HCT116 (cell line): Measurements from ENCODE around the gene CDH4. TPM values are rescaled to one million over a fixed set of nuclear protein-coding genes. Genes with fewer than 3 reads are reported as not detected.

Experiments
- ATAC-seq: fragments of 200-7000 bp; cut with Tn5 transposase; 2 replicates; pipeline ENCODE4 v1.9.1; 2020; ENCODE audit warnings: mild to moderate bottlenecking, moderate library complexity
- BruUV-seq: library from RNA; stranded (reverse); fragments of 400-500 nt; replicated peaks from 2 replicates; lab custom pipeline; 2021; lab: Mats Ljungman, UMichigan
- CTCF ChIA-PET: fragments of 300-600 bp; sonication (Branson Sonifier 250); formaldehyde crosslinking; loops from one replicate; lab custom pipeline; 2021; ENCODE audit warnings: antibody characterized with exemption; lab: Charles Lee
- POLR2A ChIA-PET: fragments of 300-600, 350-600 bp; sonication (Branson Sonifier 250); formaldehyde crosslinking; loops from one replicate; lab custom pipeline; 2021; ENCODE audit warnings: antibody characterized with exemption; lab: Charles Lee
- RAD21 ChIA-PET, 2 experiments: fragments of 300-600 bp; sonication (Branson Sonifier 250); formaldehyde crosslinking; loops; one replicate each; lab custom pipeline; 2023; ENCODE audit warnings: low total read pairs in 2 of 2; ENCODE audit not compliant: uncharacterized antibody in 2 of 2, unreplicated experiment in 2 of 2, low non-redundant PET in 1 of 2; lab: Charles Lee
- DNase-seq: peaks from one replicate; pipeline ENCODE4 v3.0.0-alpha.2; 2010; ENCODE audit warnings: low read depth, low spot score
- H2AFZ ChIP-seq: fragments of 200-600 bp; shearing (Covaris generic), sonication (generic); 2 replicates; pipeline ENCODE4 v1.6.1; 2017; ENCODE audit warnings: low read depth, mixed run types, mixed read lengths, antibody characterized with exemption, low read length; ENCODE audit not compliant: poor library complexity, severe bottlenecking
- H3K27ac ChIP-seq: 2 replicates; pipeline ENCODE4 v1.5.1; 2012; ENCODE audit warnings: low read depth, low read length
- H3K27me3 ChIP-seq: fragments of 200-600 bp; sonication (generic); 2 replicates; pipeline ENCODE4 v1.6.1; 2016; ENCODE audit warnings: mixed run types, low read length, mixed read lengths; ENCODE audit not compliant: insufficient read depth
- H3K36me3 ChIP-seq, 2 experiments: fragments of 200-500 bp in 1 of 2; fragments of 200-600 bp in 1 of 2; sonication (Bioruptor generic) in 1 of 2; sonication (generic) in 1 of 2; 2 replicates each; pipeline versions ENCODE4 v1.5.1 to v1.6.1; 2014 to 2016; ENCODE audit warnings: low read length in 2 of 2, inconsistent platforms in 1 of 2, mixed read lengths in 1 of 2, mixed run types in 1 of 2; ENCODE audit not compliant: insufficient read depth in 2 of 2, control insufficient read depth in 1 of 2
- H3K4me1 ChIP-seq, 2 experiments: fragments of 200-600 bp in 1 of 2; sonication (generic) in 1 of 2; 2 replicates each; pipeline versions ENCODE4 v1.5.1 to v1.6.1; 2012 to 2017; ENCODE audit warnings: low read length in 2 of 2, inconsistent platforms in 1 of 2, mild to moderate bottlenecking in 1 of 2, mixed read lengths in 1 of 2, mixed run types in 1 of 2, moderate library complexity in 1 of 2; ENCODE audit not compliant: insufficient read depth in 2 of 2, control insufficient read depth in 1 of 2
- H3K4me2 ChIP-seq: fragments of 200-600 bp; sonication (generic); 2 replicates; pipeline ENCODE4 v1.6.1; 2017; ENCODE audit warnings: mixed run types, low read length, mixed read lengths
- H3K4me3 ChIP-seq, 2 experiments: fragments of 200-600 bp in 1 of 2; sonication (generic) in 1 of 2; replicated peaks in 1 of 2; 2 replicates each; pipeline ENCODE4 v1.5.1; 2011 to 2016; ENCODE audit warnings: low read length in 2 of 2, control low read depth in 1 of 2, low read depth in 1 of 2, mild to moderate bottlenecking in 1 of 2, mixed read lengths in 1 of 2, mixed run types in 1 of 2
- H3K79me2 ChIP-seq: fragments of 200-600 bp; sonication (generic); 2 replicates; pipeline ENCODE4 v1.6.1; 2017; ENCODE audit warnings: mild to moderate bottlenecking, mixed run types, low read length, moderate library complexity, mixed read lengths; ENCODE audit not compliant: insufficient read depth
- H3K9ac ChIP-seq: fragments of 200-600 bp; sonication (generic); 2 replicates; pipeline ENCODE4 v1.6.1; 2016; ENCODE audit warnings: low read length, mixed read lengths
- H3K9me2 ChIP-seq: fragments of 200-600 bp; sonication (generic), shearing (Covaris generic); 2 replicates; pipeline ENCODE4 v1.6.1; 2017; ENCODE audit warnings: mixed run types, mild to moderate bottlenecking, moderate library complexity; ENCODE audit not compliant: insufficient read depth
- H3K9me3 ChIP-seq, 2 experiments: fragments of 200-500 bp in 1 of 2; fragments of 200-600 bp in 1 of 2; sonication (Bioruptor generic) in 1 of 2; sonication (generic) in 1 of 2; 2 replicates each; pipeline ENCODE4 v1.6.1; 2014 to 2017; ENCODE audit warnings: low read length in 2 of 2, mixed read lengths in 2 of 2, inconsistent platforms in 1 of 2, low read depth in 1 of 2, mild to moderate bottlenecking in 1 of 2, mixed run types in 1 of 2, moderate library complexity in 1 of 2; ENCODE audit not compliant: control insufficient read depth in 1 of 2, insufficient read depth in 1 of 2
- H4K20me1 ChIP-seq: fragments of 200-600 bp; sonication (generic), shearing (Covaris generic); 2 replicates; pipeline ENCODE4 v1.6.1; 2017; ENCODE audit warnings: mixed run types, mild to moderate bottlenecking, moderate library complexity; ENCODE audit not compliant: insufficient read depth
- CEBPB ChIP-seq: IDR thresholded peaks from 2 replicates; pipeline ENCODE4 v1.6.1; 2012; ENCODE audit warnings: low read depth
- CTCF ChIP-seq, 3 experiments: fragments of 200-600 bp in 1 of 3; sonication (generic) in 1 of 3; IDR thresholded peaks in 2 of 3; conservative IDR thresholded peaks in 1 of 3; 2 replicates each; pipeline ENCODE4 v1.5.1; 2012 to 2017; ENCODE audit warnings: low read depth in 2 of 3, low read length in 2 of 3, antibody characterized with exemption in 1 of 3, borderline replicate concordance in 1 of 3, control low read depth in 1 of 3, mild to moderate bottlenecking in 1 of 3, mixed read lengths in 1 of 3, mixed run types in 1 of 3, moderate library complexity in 1 of 3; ENCODE audit not compliant: insufficient read depth in 1 of 3
- EGR1 ChIP-seq: IDR thresholded peaks from 2 replicates; pipeline ENCODE4 v1.6.1; 2012; ENCODE audit warnings: low read depth
- ELF1 ChIP-seq: IDR thresholded peaks from 2 replicates; pipeline ENCODE4 v1.6.1; 2012; ENCODE audit warnings: low read depth, borderline replicate concordance
- EZH2phosphoT487 ChIP-seq: fragments of 200-600 bp; IDR thresholded peaks from 2 replicates; pipeline ENCODE4 v1.6.1; 2018; ENCODE audit warnings: antibody characterized with exemption, borderline replicate concordance
- FOSL1 ChIP-seq: IDR thresholded peaks from 2 replicates; pipeline ENCODE4 v1.6.1; 2012; ENCODE audit warnings: low read depth
- JUND ChIP-seq: IDR thresholded peaks from 2 replicates; pipeline ENCODE4 v1.6.1; 2012
- POLR2AphosphoS5 ChIP-seq: IDR thresholded peaks from 2 replicates; pipeline ENCODE4 v1.6.1; 2011; ENCODE audit warnings: mild to moderate bottlenecking, low read depth, low read length, moderate library complexity
- RAD21 ChIP-seq: IDR thresholded peaks from 2 replicates; pipeline ENCODE4 v1.6.1; 2012; ENCODE audit warnings: low read depth, mild to moderate bottlenecking
- SIN3A ChIP-seq: IDR thresholded peaks from 2 replicates; pipeline ENCODE4 v1.6.1; 2012; ENCODE audit warnings: low read depth
- SP1 ChIP-seq: IDR thresholded peaks from 2 replicates; pipeline ENCODE4 v1.6.1; 2012; ENCODE audit warnings: low read depth
- YY1 ChIP-seq: IDR thresholded peaks from 2 replicates; pipeline ENCODE4 v1.6.1; 2011; ENCODE audit warnings: low read length, low read depth, moderate library complexity, mild to moderate bottlenecking; ENCODE audit not compliant: insufficient replicate concordance; ENCODE audit errors: extremely low read depth
- ZFX ChIP-seq: fragments of 450-650 bp; IDR thresholded peaks from 2 replicates; pipeline ENCODE4 v1.6.1; 2017
- ZNF274 ChIP-seq: fragments of 200-500 bp; sonication (Bioruptor generic); IDR thresholded peaks from 2 replicates; pipeline ENCODE4 v1.6.1; 2014; ENCODE audit warnings: mild to moderate bottlenecking, low read depth, low read length, inconsistent platforms
- intact Hi-C: fragments of 100-400 bp; cut with micrococcal nuclease; formaldehyde crosslinking; loops from 2 replicates; pipeline ENCODE4 v1.10.0; 2022
- total RNA-seq: library from RNA; stranded (reverse); gene quantifications from one replicate; pipeline ENCODE4 v1.2.1, GENCODE V29; 2021; ENCODE audit not compliant: unreplicated experiment
- TF ChIP-seq, protein P1 (sequence below): IDR thresholded peaks from 2 replicates; pipeline ENCODE4 v1.6.1; 2012; ENCODE audit warnings: low read depth
- TF ChIP-seq, protein P2 (sequence below): IDR thresholded peaks from 2 replicates; pipeline ENCODE4 v1.6.1; 2012

Gene CDH4
- total RNA-seq, 1 experiment from 2014 or later: not detected

DNA sequence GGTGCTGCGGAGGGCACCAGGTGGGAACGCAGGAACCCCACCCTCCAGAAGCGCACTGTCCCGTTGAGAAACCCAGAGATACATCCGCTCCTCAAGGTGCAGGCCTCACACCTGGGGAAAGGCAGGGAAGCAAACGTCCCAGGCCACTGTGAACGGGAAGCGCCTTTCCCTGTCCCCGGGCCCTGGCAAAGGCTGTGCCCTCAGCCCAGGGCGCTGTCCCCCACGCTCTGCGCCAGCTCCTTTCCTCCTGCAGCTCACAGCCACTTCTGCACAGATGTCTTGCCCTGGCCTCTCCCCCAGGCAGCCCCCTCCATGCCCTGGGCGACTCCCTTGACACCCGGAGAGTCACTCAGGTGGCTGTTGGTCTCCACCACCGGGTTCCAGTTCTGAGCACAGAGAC lies 609.8 kb downstream of the CDH4 start:
- BruUV-seq: no TSS peak
- POLR2A ChIA-PET: no interaction called here
- no peaks in the 10 kb centered on the region for H3K4me1 ChIP-seq
- ATAC-seq (no peak), DNase-seq (no peak)
- no peak overlapping the region for H3K27ac ChIP-seq
- CTCF ChIA-PET: no interaction called here
- H3K9me3 ChIP-seq: no peaks in the 10 kb centered on the region
- no peaks in the 10 kb centered on the region for H4K20me1 ChIP-seq
- RAD21 ChIA-PET: no interaction called here
- no peak overlapping the region for H3K4me3 ChIP-seq
- peaks cover 21% of the 10 kb centered on the region for H3K27me3 ChIP-seq
- no peaks in the 10 kb centered on the region for H3K36me3 ChIP-seq
- no peak overlapping the region for H3K4me2 ChIP-seq
- intact Hi-C loops: no loop called here
- no peak overlapping the region for H3K9ac ChIP-seq
- H2AFZ ChIP-seq: no peak overlapping the region
- no peaks in the 10 kb centered on the region for H3K79me2 ChIP-seq
- H3K9me2 ChIP-seq: no peaks in the 10 kb centered on the region
- TF ChIP-seq ZNF274 (no peak), YY1 (no peak), EZH2phosphoT487 (no peak), SIN3A (no peak), CTCF (IDR thresholded peaks at IDR 0.05 in 2 of 3, conservative IDR thresholded peaks at IDR 0.05 in 1 of 3; ENCODE audit: borderline replicate concordance in 1 of 3, insufficient read depth in 1 of 3, low read depth in 2 of 3, low read length in 2 of 3) (no peak), RAD21 (no peak), ELF1 (no peak), ZFX (no peak), JUND (no peak), FOSL1 (no peak), EGR1 (no peak), SP1 (no peak), POLR2AphosphoS5 (no peak), CEBPB (no peak)
- TF ChIP-seq, protein P1, sequence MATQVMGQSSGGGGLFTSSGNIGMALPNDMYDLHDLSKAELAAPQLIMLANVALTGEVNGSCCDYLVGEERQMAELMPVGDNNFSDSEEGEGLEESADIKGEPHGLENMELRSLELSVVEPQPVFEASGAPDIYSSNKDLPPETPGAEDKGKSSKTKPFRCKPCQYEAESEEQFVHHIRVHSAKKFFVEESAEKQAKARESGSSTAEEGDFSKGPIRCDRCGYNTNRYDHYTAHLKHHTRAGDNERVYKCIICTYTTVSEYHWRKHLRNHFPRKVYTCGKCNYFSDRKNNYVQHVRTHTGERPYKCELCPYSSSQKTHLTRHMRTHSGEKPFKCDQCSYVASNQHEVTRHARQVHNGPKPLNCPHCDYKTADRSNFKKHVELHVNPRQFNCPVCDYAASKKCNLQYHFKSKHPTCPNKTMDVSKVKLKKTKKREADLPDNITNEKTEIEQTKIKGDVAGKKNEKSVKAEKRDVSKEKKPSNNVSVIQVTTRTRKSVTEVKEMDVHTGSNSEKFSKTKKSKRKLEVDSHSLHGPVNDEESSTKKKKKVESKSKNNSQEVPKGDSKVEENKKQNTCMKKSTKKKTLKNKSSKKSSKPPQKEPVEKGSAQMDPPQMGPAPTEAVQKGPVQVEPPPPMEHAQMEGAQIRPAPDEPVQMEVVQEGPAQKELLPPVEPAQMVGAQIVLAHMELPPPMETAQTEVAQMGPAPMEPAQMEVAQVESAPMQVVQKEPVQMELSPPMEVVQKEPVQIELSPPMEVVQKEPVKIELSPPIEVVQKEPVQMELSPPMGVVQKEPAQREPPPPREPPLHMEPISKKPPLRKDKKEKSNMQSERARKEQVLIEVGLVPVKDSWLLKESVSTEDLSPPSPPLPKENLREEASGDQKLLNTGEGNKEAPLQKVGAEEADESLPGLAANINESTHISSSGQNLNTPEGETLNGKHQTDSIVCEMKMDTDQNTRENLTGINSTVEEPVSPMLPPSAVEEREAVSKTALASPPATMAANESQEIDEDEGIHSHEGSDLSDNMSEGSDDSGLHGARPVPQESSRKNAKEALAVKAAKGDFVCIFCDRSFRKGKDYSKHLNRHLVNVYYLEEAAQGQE: no peak
- TF ChIP-seq, protein P2, sequence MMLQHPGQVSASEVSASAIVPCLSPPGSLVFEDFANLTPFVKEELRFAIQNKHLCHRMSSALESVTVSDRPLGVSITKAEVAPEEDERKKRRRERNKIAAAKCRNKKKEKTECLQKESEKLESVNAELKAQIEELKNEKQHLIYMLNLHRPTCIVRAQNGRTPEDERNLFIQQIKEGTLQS: no peak
- TF ChIP-seq, all 23 proteins: peak for 0
